Natural killer cell (primary cell): ENCODE results near the gene PTPRB. TPM values are rescaled to one million over a fixed set of nuclear protein-coding genes. Genes with fewer than 3 reads are reported as not detected.

Experiments
- ATAC-seq, 3 donors: fragments of 150-1000 bp in 2 of 3; fragments of 200-7000 bp in 1 of 3; cut with Tn5 transposase; 1 replicate in 1 of 3; 2 replicates in 2 of 3; pipeline ENCODE4 v1.10.0; 2021; ENCODE audit warnings: mild to moderate bottlenecking in 2 of 3, moderate library complexity in 2 of 3
- DNase-seq, 2 donors: peaks; one replicate each; pipeline versions ENCODE4 v3.0.0 to v3.0.0-alpha.2; 2013 to 2021; ENCODE audit warnings: mixed read lengths in 1 of 2
- H3K27ac ChIP-seq: one replicate; pipeline ENCODE4 v1.5.1; 2013; ENCODE audit warnings: mild to moderate bottlenecking, low read length
- H3K27me3 ChIP-seq: one replicate; pipeline ENCODE4 v1.6.1; 2013; ENCODE audit warnings: low read length; ENCODE audit not compliant: control insufficient read depth, insufficient read depth
- H3K36me3 ChIP-seq: one replicate; pipeline ENCODE4 v1.6.1; 2013; ENCODE audit warnings: low read length; ENCODE audit not compliant: control insufficient read depth, insufficient read depth
- H3K4me1 ChIP-seq: one replicate; pipeline ENCODE4 v1.6.1; 2013; ENCODE audit warnings: low read length; ENCODE audit not compliant: control insufficient read depth, insufficient read depth
- H3K4me3 ChIP-seq: one replicate; pipeline ENCODE4 v1.5.1; 2013; ENCODE audit warnings: low read length
- H3K9me3 ChIP-seq: one replicate; pipeline ENCODE4 v1.6.1; 2013; ENCODE audit warnings: low read length; ENCODE audit not compliant: control insufficient read depth, insufficient read depth
- H3K27ac Mint-ChIP-seq, 2 donors: one replicate each; pipeline ENCODE4 v1.8.0; 2022; ENCODE audit warnings: mild to moderate bottlenecking in 2 of 2, mixed read lengths in 2 of 2, moderate library complexity in 1 of 2
- H3K27me3 Mint-ChIP-seq, 2 donors: one replicate each; pipeline ENCODE4 v1.8.0; 2022; ENCODE audit warnings: low read depth in 2 of 2, mixed read lengths in 2 of 2
- H3K36me3 Mint-ChIP-seq: one replicate; pipeline ENCODE4 v1.8.0; 2022; ENCODE audit warnings: mixed read lengths
- H3K4me1 Mint-ChIP-seq, 2 donors: one replicate each; pipeline ENCODE4 v1.8.0; 2022; ENCODE audit warnings: mixed read lengths in 2 of 2
- H3K4me3 Mint-ChIP-seq: one replicate; pipeline ENCODE4 v1.8.0; 2022; ENCODE audit warnings: mild to moderate bottlenecking, moderate library complexity, mixed read lengths
- H3K9me3 Mint-ChIP-seq, 2 donors: one replicate each; pipeline ENCODE4 v1.8.0; 2022; ENCODE audit warnings: mixed read lengths in 2 of 2
- WGBS: methylation state at CpG from one replicate; pipeline ENCODE4 v1.1.7; 2013; ENCODE audit warnings: missing lambda C conversion rate; ENCODE audit not compliant: insufficient coverage; 5-methylcytosine and 5-hydroxymethylcytosine counted together
- intact Hi-C: fragments of 100-400 bp; cut with micrococcal nuclease; formaldehyde crosslinking; loops from one replicate; pipeline ENCODE4 v1.14.2; 2022
- total RNA-seq, 4 donors: library from RNA; stranded (reverse); fragments of 120-200 nt in 1 of 4; gene quantifications; one replicate each; pipeline versions ENCODE4 v1.2.3 to v1.2.4, GENCODE V29; 2013 to 2022
- TF ChIP-seq, protein P1 (sequence below): fragments of 200-600 bp; IDR thresholded peaks from one replicate; pipeline ENCODE4 v1.8.0; 2022; ENCODE audit warnings: antibody characterized with exemption

The PTPRB gene
- total RNA-seq, 3 donors from 2014 or later (not counting 1 experiment from before 2014, with no cell fraction given), result 2.3 to 7.8 (median 5.5) TPM

DNA sequence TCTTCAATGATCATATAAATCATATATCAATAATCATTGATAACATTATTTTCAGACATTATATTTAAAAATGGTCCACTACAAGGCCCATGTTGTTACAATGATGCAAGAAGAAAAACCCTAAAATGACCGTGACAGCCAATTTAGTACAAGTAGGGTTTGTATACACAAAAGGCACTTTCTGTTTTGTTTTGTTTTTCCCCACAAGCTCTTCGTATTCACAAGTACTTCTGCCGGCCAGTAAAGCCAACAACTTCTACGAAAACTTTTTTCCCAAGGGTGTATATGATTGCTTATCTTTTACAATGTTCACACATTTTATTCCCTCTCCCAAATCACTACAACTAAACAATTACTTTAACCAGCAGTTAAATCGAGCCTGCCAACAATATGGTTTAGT is 9.6 kb downstream of the PTPRB start:
- TF ChIP-seq, protein P1, sequence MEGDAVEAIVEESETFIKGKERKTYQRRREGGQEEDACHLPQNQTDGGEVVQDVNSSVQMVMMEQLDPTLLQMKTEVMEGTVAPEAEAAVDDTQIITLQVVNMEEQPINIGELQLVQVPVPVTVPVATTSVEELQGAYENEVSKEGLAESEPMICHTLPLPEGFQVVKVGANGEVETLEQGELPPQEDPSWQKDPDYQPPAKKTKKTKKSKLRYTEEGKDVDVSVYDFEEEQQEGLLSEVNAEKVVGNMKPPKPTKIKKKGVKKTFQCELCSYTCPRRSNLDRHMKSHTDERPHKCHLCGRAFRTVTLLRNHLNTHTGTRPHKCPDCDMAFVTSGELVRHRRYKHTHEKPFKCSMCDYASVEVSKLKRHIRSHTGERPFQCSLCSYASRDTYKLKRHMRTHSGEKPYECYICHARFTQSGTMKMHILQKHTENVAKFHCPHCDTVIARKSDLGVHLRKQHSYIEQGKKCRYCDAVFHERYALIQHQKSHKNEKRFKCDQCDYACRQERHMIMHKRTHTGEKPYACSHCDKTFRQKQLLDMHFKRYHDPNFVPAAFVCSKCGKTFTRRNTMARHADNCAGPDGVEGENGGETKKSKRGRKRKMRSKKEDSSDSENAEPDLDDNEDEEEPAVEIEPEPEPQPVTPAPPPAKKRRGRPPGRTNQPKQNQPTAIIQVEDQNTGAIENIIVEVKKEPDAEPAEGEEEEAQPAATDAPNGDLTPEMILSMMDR, result no peak
- ATAC-seq, result no peak
- DNase-seq, result no peak
- Mint-ChIP-seq H3K4me3 (no peak overlapping the region), H3K27ac (no peak overlapping the region), H3K4me1 (peaks cover 5 to 6% of the 10 kb centered on the region in 2 donors), H3K9me3 (no peaks in the 10 kb centered on the region), H3K36me3 (peaks cover 6% of the 10 kb centered on the region), H3K27me3 (no peaks in the 10 kb centered on the region)
- intact Hi-C loops, result no loop called here
- H3K4me3 ChIP-seq, result no peak overlapping the region
- no peaks in the 10 kb centered on the region for H3K9me3 ChIP-seq
- no peaks in the 10 kb centered on the region for H3K36me3 ChIP-seq
- no peaks in the 10 kb centered on the region for H3K27me3 ChIP-seq
- H3K27ac ChIP-seq, result no peak overlapping the region
- WGBS, result 98% methylated on average over 5 of the region's 5 CpGs
- no peaks in the 10 kb centered on the region for H3K4me1 ChIP-seq

DNA sequence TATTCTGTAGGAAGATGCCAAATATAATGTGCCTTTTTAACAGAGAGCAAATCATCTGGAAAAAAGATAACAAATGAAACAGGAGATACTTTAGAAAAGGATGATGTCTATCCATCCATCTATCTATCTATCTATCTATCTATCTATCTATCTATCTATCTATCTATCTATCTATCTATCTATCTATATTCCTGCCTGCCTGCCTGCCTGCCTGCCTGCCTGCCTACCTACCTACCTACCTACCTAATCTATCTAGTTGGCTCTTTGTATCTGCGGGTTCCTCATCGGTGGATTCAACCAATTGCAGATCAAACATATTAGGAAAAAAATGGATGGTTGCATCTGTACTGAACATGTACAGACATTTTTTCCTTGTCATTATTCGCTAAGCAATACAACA is 11.0 kb downstream of the PTPRB start:
- ATAC-seq (no peak), DNase-seq (no peak)
- H3K9me3 Mint-ChIP-seq, result no peaks in the 10 kb centered on the region
- H3K27me3 ChIP-seq, result no peaks in the 10 kb centered on the region
- no peak overlapping the region for H3K4me3 Mint-ChIP-seq
- no peaks in the 10 kb centered on the region for H3K27me3 Mint-ChIP-seq
- H3K27ac Mint-ChIP-seq, result no peak overlapping the region
- peaks cover 6% of the 10 kb centered on the region for H3K36me3 Mint-ChIP-seq
- no peaks in the 10 kb centered on the region for H3K4me1 ChIP-seq
- H3K4me1 Mint-ChIP-seq, result no peaks in the 10 kb centered on the region
- no peaks in the 10 kb centered on the region for H3K36me3 ChIP-seq
- H3K27ac ChIP-seq, result no peak overlapping the region
- no CpG with 5 or more reads among the region's 3 CpGs for WGBS
- H3K4me3 ChIP-seq, result no peak overlapping the region
- no peaks in the 10 kb centered on the region for H3K9me3 ChIP-seq
- TF ChIP-seq, protein P1, result no peak
- intact Hi-C loops, result no loop called here

DNA sequence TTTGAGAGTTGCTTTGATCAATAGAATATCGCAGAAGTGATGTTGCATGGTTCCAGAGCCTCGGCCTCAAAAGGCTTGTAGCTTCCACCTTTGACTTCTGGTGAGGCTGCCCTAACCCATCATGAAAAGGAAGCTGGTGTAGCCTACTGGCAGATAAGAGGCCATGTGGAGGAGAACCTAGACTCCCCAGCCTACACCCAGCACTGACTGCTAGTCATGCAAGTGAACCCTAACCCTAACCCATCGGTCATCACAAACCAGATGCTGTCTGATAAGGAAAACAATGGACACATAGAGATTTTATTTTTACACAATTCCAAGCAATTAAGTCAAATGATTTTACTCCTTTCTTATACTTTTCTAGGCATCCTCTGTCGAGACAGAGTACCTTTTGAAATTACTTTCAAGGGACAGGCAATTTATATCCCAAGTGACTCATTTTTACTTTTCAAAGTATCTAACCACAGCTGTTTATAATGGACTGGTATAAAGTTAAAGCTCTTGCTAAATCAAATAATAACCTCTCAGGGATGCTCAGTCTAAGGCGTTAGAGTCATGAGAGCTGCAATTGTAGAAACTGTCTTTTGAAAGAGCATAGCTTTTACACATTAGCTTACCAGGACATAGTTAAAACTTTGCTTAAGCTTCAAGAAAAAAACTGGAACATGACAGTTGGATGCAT is 17.6 kb downstream of the PTPRB start:
- Mint-ChIP-seq H3K27ac (no peak overlapping the region), H3K4me1 (no peaks in the 10 kb centered on the region), H3K36me3 (no peaks in the 10 kb centered on the region), H3K27me3 (no peaks in the 10 kb centered on the region), H3K4me3 (no peak overlapping the region), H3K9me3 (no peaks in the 10 kb centered on the region)
- intact Hi-C loops, result no loop called here
- no peaks in the 10 kb centered on the region for H3K4me1 ChIP-seq
- DNase-seq (no peak), ATAC-seq (no peak)
- H3K27ac ChIP-seq, result no peak overlapping the region
- H3K9me3 ChIP-seq, result no peaks in the 10 kb centered on the region
- H3K27me3 ChIP-seq, result no peaks in the 10 kb centered on the region
- no peaks in the 10 kb centered on the region for H3K36me3 ChIP-seq
- TF ChIP-seq, protein P1, result no peak
- no peak overlapping the region for H3K4me3 ChIP-seq
- 89% methylated on average over 5 of the region's 5 CpGs for WGBS

DNA sequence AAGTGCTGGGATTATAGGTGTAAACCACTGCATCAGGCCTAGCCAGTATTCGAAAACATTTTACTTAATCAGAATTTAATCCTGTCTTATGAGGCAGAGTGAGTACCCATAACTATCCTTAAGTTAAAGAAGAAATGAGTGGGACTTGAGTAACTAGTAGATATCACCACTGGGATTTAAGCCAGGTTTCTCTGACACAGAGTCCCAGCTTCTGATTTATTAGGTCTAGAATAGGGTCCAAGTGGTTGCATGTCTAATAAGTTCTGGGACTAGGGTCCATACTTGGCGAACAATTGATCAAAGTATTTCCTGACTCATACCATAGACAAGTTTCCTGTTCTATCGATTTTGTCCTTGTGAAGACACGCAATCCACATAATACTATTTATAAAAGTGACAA is 18.9 kb downstream of the PTPRB start:
- no peak overlapping the region for H3K4me3 ChIP-seq
- intact Hi-C loops, result no loop called here
- 100% methylated on average over 3 of the region's 4 CpGs for WGBS
- Mint-ChIP-seq H3K36me3 (no peaks in the 10 kb centered on the region), H3K4me3 (no peak overlapping the region), H3K4me1 (no peaks in the 10 kb centered on the region), H3K27ac (no peak overlapping the region), H3K27me3 (peaks cover 0 to 2% of the 10 kb centered on the region in 2 donors), H3K9me3 (no peaks in the 10 kb centered on the region)
- H3K36me3 ChIP-seq, result no peaks in the 10 kb centered on the region
- ATAC-seq, result no peak
- no peak for DNase-seq
- no peaks in the 10 kb centered on the region for H3K9me3 ChIP-seq
- no peak overlapping the region for H3K27ac ChIP-seq
- no peaks in the 10 kb centered on the region for H3K4me1 ChIP-seq
- no peaks in the 10 kb centered on the region for H3K27me3 ChIP-seq
- TF ChIP-seq, protein P1, result no peak
